ENCODE measurements around the gene MSMB. TPM values are rescaled to one million over a fixed set of nuclear protein-coding genes. Genes with fewer than 3 reads are reported as not detected.

The MSMB gene
- total and polyA plus RNA-seq, 9 of the 15 experiments (the other 6 are each of a cell fraction or from before 2014, with no cell fraction given): 0.21 to 0.60 TPM; not detected in 7

DNA sequence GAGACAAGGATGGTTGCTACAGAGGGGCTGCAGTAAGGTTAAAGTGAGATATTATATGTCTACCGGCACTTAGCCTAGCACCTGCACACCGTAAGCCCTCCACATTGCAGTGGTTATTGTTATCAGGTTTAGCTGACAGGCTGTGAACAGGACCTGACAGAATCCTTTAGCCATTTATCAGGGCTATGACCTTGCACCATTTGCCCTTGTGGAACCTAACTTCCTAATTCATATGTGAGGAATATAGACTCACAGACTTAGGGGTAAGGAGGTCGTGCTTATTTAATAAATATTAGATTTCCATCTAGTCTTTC is 25.8 kb downstream of the MSMB start (continued):
- TF ChIP-seq JUN (IDR thresholded peaks at IDR 0.05; ENCODE audit: borderline replicate concordance, low read depth, low read length): no peak
- no peak for TF ChIP-seq JUN (CRISPR knock-in tag; IDR thresholded peaks at IDR 0.05; ENCODE audit: borderline replicate concordance)
- no peak for TF ChIP-seq ZNF740 (CRISPR knock-in tag; IDR thresholded peaks at IDR 0.05)
- TF ChIP-seq ZNF740 (tag; IDR thresholded peaks at IDR 0.05): no peak
- no peak for TF ChIP-seq HNRNPL (IDR thresholded peaks at IDR 0.05; ENCODE audit: low read depth, low read length)
- no peak for TF ChIP-seq KDM2B (CRISPR knock-in tag; IDR thresholded peaks at IDR 0.05)
- TF ChIP-seq JUNB (CRISPR knock-in tag; conservative IDR thresholded peaks at IDR 0.05): no peak
- TF ChIP-seq SRSF7 (optimal IDR thresholded peaks at IDR 0.05; ENCODE audit: low read depth, low read length): no peak
- TF ChIP-seq PBX2 (CRISPR knock-in tag; IDR thresholded peaks at IDR 0.05; ENCODE audit: low read depth): no peak
- peak; percentile 88 for TF ChIP-seq PBX2 (tag; conservative IDR thresholded peaks at IDR 0.05; ENCODE audit: low read depth)
- TF ChIP-seq TSHZ1 (CRISPR knock-in tag; IDR thresholded peaks at IDR 0.05): no peak
- TF ChIP-seq KLF16 (IDR thresholded peaks at IDR 0.05): peak; percentile 24; the same call in 1 of the 2 replicates
- no peak for TF ChIP-seq PURB (CRISPR knock-in tag; IDR thresholded peaks at IDR 0.05; ENCODE audit: low read depth)
- TF ChIP-seq CBFA2T2 (conservative IDR thresholded peaks at IDR 0.05): peak; percentile 71
- TF ChIP-seq RBM22 (IDR thresholded peaks at IDR 0.05; ENCODE audit: low read depth, low read length, poor library complexity, severe bottlenecking): no peak
- peak; percentile 4; the same call in 1 of the 2 replicates for TF ChIP-seq CXXC5 (CRISPR knock-in tag; IDR thresholded peaks at IDR 0.05)
- no peak for TF ChIP-seq HOXB6 (CRISPR knock-in tag; IDR thresholded peaks at IDR 0.05; ENCODE audit: borderline replicate concordance)
